Measurements from ENCODE around the gene KLF2.

The KLF2 gene

DNA sequence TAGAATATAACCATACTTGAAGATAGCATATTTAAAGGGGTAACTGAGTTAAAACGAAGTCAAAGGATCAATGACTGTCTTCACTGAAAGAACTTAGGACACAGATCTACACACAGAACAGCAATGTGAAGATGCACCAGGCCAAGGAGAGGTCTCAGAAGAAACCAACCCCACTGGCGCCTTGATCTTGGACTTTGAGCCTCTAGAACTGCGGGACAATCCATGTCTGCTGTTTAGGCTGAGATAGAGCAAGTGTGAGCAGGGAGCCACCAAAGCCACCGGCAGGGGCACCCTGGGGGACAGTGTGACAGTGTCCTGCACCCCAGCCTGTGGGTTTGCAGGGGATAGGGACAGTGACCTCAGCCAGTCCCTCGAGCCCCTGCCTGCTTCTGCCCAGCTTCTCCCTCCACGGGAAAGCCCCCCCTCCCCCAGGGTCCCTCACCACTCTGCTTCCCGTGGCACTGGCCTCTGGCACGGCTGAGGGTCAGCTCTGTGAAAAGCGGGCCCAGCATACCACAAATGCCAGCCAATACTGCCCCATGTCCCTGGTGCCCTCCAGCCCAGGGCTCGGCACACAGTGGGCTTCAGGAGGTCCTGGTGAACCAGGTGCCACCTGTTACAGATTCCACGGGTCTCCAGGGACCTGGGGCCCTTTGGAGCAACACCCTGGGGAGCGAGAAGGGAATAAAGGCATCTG, 40.8 kb downstream of the KLF2 start:
- DNase-seq (ENCODE audit: low spot score), result no peak

DNA sequence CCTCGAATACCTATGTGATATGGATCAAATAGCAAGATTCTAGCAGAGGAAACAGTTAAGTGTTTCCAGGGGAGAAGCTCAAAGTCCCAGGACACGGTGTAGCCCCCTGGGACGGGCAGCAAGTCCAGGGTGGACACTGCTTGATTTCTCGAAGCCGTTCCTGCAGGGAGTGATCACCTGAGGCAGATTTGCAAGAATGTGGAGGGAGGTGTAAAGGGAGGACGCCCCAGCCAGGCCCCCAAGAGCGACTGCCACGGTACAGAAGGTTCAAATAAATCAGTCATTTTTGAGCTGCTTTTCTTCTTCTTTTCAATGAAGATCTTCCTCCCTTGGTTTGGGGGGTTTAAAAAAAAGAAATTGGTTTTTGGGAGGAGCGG, 41.4 kb downstream of the KLF2 start:
- no peak for DNase-seq (ENCODE audit: low spot score)

DNA sequence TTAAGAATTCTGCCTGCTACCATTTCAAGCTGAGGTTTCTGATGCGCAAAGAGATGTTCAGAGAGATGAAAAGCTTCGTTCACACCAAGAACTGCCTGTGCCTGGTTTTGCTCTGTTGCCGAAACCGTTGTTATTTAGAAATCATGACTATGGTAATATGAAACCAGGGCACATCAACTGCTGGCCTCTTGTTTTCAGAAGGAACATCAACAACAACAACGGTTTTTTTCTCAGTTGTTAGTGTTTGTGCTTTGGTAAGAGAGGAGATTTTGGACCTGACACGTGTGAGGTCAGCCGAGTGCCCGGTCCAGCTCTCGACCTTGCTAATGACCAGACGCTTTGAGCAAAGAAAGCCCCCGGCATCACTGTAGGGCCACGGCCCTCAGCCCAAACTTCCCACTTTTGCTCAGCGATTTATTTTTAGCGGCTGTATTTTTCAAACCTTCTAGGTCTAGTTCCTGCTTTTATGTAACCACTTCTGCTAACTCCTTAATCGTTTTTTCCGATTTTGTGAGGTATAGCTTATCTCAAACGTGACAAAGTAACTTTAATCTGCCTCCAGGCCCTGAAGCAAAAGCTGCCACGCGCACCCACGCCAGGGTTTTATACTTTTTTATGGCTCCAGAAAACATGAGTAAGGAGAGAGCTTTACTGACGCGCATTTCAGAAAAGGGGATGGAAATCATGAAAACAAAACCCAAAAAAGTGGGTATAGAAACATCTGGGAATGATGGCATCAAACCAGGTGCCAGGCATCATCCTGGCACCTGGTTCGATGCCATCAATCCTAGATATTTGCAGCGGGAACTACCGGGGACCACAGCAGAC, 42.0 kb downstream of the KLF2 start:
- DNase-seq (ENCODE audit: low spot score), result peak; percentile 61

DNA sequence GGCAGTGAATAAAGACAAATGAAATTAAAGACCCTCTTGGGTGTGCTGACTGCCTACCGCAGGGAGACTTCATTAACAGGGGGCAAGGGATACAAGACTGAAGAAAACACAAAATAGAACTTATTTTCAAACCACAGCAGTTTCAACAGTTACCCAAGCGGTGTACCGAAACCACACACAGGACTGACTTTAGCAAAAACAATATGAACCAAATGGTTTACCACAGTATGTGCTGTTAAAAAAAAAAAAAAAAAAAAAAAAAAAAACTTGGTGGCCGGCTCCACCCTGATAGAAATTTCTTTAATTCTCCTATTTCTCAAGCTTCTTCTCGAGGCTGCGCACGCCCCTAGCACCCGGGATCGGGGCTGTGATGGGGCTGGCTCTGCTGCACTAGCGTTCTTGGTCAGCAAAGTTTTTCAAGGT, 42.6 kb downstream of the KLF2 start:
- DNase-seq (ENCODE audit: low spot score), result peak; percentile 76

DNA sequence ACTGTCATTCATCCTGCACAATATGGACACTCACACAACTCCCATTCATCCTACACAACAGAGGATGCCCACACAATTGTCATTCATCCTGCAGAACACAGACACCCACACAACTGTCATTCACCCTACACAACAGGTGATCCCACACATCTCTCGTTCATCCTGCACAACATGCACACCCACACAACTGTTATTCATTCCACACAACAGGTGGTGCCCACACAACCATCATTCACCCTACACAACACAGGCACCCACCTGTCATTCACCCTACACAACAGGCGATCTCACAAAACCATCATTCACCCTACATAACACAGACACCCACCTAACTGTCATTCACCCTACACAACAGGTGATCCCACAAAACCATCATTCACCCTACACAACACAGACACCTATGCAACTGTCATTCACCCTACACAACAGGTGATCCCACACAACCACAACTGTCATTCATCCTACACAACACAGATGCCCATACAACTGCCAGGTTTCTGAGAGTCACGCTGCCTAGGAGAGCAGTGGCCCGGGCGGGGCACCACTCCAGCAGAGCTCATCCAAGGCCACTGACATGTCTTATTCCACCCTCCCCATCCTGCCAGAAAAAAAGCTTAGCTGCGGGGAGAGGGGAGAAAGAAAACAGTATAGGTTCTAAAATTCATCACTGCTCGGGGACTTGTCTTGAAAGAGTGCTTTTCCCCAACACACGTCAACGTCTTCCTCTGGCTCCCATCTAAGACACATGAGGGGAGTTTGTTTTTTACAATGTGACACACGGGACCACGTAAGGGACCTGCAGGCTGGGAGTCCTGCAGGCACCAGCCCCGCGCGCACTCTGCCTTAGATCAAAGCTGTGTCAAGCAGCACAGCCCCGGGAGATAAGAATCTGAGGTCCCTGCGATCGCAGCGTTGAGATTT, 44.0 kb downstream of the KLF2 start:
- peak; percentile 37 for DNase-seq (ENCODE audit: low spot score)

DNA sequence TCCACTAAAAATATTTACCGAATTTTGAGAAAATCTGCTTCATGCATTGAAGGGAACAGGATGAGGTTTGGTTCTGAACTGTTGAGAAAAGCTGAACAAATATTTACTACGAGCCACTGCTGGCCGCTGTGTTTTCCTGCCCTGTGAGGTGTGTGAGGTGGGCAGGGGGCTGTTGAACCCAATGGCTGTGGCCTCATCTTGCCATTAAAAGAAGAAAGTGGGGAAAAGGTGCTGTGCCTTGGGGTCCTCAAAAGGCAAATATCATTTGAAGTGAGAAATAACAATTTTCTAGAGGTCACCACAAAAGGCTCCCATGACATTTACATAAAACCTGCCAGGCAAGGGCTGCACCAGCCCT, 44.7 kb downstream of the KLF2 start:
- no peak for DNase-seq (ENCODE audit: low spot score)

DNA sequence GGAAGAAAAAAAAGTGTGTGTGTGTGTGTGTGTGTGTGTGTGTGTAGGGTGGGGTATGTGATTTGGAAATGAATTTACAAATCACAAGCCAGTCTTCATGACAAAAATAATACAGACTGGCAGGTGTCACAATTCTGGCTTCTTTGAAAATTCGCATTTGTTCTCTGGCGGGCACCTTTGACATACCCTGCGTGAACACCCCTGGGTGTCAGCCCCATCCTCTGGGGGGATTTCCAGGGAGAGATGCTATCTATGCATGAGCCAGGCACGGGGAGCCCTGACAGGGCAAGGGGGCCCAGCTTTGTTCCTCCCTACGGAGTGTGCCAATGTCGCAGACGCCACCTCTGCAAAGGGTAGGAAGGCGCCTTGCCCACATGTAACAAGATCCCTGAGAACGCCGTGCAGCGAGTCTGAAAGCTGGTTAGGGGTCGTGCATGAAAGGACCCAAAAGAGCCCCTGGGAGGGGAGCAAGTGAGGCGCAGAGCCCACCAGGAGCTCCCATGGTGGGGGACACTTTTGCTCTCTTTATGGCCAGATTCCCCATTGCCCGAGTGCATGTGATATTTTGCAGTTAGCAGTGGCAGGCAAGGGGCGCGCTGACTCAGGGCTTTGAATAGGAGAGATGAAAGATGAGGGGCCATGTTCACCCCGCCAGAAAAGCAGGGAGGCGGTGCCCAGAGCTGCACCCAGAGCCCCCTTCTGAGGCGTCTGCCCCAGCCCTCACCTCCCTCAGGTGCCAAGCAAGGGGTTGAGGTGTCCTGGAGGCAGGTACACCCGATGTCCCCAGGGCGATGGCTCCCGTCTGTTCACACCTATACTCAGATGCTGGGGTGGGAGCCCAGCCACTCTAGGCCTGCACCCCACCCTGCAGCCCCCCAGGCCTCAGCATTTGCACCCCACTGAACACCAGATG, 45.3 kb downstream of the KLF2 start:
- no peak for DNase-seq (ENCODE audit: low spot score)

DNA sequence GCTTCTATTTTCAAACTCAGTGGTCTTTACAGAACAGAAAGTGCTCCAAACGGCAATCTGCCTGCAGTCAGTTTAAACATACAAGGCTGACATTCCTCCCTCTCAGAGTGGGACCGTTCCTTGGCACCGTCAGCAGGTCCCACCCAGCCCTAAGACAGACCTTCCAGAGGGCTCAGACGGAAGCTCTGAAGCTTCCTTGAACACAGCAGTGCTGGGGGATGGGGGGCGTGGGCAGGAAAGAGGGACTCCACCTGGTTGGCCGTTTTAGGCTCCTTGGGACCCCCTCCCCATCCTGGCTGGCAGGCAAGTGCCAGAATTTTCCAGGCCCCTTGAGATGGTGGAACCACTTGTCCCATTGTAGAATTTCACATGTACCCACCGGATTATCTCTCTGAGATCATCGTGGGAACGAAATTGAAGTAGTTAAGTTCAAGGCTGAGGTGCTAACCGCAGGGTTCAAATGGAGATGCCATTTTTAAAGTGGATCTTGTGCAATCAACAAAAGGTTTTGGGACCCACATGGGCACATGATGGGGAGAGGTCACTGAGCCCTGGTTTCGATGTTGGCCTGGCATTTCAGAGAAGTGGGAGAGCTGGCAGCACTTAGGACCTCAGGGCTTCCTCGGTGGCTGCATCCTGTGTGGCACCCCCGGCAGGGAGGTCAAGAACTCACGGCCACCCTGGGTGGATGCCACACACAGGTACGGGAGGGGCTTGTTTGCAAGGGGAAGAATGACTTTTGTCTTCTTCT, 46.2 kb downstream of the KLF2 start:
- DNase-seq (ENCODE audit: low spot score), result peak; percentile 51

DNA sequence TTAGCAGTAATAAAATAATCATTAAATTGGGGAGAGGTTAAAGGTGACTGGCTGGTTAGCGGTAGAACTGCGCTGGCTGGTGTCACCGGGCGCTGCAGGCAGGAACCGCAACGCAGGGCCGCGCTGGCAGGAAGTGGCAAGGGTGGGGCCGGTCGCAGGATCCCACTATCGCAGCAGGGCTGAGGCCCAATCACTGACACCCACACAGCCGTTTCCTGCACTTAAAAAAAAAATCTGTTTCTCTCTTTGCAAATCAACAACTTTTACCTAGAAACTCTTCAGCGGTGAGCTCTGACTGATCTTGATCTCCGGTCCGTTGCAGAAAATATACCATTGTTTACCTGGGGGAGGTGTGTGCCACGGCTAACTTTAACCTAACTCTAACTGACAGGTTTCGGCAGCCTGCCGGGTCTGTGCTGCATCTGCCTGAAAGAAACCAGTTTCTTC, 46.9 kb downstream of the KLF2 start:
- DNase-seq (ENCODE audit: low spot score), result peak; percentile 93

DNA sequence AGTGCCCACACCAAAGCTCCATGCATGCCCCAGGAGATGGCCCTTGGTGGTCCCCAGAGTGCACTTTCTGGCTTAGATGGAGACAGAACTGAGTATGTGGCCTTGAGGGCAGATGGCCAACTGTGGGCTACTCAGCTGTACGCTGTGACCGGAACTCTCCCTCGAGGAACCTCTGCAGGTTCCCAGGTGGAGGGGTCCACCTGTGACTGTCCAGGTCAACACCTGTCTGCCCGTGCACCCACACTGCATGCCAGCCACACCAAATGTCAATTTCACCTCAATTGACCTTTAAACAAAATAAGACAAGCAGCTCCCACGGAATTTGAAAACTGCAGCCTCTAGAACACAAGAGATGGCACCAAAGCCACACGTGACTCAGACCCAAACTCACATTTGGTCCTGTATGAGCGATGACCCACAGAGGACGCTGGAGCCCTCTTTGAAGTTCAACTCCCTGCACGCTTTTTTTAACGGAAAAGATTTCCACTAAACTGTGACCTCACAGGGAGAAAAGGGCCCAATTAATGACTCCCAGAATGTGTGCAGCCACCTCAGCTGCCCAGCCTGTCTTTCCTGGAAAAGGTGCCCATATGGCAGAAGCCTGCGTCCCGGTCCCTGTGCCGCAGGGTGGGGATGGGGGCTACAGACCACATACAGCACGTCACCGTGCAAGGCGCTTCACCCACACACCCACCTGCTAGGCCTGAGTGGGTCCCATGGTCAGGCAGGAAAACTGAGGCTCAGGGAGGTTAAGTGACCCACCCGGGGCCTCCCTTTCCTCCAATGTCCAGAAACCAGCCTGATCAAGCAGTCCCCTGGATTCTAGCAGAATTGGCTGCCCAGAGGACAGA, 47.7 kb downstream of the KLF2 start:
- peak; percentile 57 for DNase-seq (ENCODE audit: low spot score)

DNA sequence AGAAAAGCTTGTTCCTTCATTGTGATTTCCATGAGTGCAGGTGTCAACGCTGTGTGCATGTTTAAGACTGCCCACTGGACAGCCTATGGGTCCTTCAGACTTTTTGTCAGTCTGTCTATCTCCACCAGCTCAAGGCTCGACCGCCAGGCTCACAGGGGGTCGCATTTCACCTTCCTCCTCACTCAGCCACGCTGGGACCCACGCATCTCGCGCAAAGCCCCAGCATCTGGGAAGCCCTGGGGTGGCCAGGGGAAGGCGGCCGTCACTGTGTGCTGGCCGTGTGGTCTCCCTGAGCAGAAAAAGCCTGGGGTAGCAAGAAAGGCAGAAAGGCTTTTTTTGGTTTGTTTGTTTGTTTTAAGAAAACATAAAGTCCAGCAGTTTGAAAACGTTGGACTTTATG, 48.5 kb downstream of the KLF2 start:
- no peak for DNase-seq (ENCODE audit: low spot score)

DNA sequence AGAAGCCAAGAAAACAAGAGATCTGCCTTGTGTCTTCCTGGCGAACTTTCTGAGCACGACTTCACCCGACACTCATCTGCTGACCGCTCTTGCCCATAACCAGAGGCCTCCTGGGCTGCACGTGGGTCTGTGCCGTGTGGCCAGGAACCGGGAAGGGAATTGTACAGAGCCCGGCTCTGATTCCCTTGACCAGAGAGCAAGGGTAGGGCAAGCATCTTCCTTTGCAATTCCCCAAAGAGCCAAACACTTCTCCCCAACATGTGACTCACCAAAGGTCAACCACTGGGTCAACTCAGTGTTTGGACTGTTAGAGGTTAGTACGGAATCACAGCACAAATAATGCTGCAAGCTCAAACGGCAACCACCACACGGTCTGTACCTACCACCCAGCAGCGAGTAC, 48.9 kb downstream of the KLF2 start:
- no peak for DNase-seq (ENCODE audit: low spot score)

DNA sequence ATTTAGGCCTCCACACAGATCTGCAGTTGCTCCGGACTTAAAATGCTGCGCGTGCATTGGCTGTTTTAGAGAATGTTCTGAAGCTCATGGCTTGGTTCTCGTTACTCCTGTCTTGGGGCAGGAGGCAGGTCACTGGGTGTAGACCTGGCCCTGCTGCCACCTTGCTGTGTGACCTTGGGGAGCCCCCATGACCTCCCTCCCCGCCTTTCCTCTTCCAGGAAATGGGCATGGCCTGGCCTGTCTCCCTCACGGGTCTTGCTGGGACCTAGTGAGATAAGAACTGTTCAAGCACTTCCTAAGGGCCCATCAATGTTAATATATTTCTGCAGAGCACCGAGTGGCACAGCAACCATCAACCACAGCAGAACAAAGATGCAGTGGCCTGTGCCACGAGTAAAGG, 49.4 kb downstream of the KLF2 start:
- DNase-seq (ENCODE audit: low spot score), result no peak

DNA sequence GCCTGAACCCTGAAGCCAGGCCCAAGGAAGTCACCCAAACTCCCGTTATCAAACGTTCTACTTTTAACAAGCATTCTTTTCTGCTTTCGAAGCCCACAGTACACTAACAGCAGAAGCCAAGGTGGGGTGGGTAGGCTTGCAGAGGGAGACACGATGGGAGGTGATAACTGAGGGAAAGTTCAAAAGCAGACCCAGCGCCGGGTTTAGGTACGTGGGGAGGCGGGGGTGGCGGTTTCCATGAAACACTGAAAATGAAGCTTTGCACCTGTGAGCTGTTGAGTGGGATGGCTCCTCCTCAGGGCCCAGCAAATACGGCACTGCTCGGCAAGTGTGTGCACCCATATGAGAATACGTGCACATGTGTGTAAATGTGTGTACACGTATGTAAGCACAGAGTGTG, 49.8 kb downstream of the KLF2 start:
- no peak for DNase-seq (ENCODE audit: low spot score)

DNA sequence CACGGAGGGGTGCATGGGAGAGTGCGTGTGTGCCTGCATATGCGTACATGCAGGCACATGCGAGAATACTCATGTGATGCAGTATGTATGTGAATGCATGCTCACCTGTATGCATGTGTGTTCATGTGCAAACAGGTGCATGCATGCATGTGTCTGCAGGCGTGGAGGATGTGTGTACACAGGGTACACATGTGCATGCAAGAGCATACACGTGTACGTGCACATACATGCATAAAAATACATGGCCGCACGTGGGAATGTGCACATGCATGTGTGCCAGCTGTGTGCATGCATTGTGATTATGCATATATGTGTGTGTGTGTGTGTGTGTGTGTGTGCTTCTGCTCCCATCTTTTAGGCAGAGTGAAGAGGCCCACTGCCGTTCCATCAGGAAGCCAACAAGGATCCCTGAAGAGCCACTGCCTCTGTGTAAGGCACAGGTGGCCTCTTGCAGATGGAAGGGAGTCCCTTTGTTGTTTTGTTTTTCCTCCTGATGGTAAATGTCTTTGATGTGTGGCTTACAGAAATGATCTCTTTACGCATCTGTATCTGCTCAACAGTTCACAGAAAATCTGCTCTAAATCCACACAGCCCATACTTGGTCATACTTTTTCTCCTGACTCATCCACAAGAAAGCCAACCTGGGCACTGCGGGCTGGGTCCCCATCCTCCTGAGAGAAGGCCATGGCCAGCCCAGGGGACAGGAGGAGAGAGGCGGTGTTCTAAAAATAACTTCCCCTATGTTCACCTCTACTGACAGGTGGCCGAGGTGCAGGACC, 50.7 kb downstream of the KLF2 start:
- no peak for DNase-seq (ENCODE audit: low spot score)

DNA sequence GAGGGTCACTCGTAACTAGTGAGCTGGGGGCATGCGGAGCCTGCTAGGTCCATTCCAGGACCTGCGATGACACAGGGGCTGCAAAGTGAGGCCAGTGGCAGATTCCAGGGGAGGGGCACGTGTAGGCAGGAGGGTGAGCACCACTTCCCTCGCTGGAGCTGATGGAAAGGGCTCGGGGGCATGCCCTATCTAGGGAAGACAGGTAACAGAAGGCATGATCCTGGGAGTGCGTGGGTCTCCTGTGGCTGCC, 51.2 kb downstream of the KLF2 start:
- no peak for DNase-seq (ENCODE audit: low spot score)

DNA sequence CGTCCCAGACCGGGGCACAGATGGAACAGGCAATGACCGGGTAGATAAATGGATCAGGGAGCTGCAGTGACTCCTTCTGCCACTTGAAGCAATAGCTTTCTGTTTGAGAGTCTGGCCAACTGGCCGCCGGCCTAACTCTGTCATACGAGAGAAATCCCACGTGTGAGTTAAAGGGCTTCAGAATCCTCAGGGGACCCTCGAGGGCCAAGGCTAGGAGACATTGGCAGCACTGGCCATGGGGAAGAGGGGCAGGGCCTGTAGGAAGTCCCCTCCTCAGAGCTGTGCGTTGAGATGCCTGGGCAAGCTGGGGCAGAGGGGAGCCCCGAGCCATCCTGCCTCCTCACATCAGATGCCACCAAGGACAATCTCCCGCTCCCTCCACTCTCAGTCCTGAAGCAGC, 51.6 kb downstream of the KLF2 start:
- DNase-seq (ENCODE audit: low spot score), result no peak

DNA sequence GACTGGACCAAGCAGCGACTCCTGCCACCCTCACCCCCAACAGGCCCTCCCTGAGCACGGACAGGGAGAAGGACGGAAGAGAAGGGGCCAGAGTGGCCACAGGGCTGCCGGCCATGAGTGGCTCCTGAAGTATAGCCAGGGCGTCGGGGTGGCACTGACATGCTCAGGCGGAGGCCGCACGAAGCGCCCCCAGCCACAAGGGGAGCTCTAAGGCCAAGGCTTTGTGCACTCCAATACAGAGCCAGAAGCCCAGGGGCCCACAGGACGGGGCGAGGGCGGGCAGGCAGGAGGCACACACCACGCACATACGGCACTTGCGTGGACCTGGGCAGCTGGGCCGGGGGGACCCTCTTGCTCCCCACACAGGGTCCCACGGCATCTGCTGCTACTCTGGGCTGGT, 52.0 kb downstream of the KLF2 start:
- peak; percentile 38 for DNase-seq (ENCODE audit: low spot score)

DNA sequence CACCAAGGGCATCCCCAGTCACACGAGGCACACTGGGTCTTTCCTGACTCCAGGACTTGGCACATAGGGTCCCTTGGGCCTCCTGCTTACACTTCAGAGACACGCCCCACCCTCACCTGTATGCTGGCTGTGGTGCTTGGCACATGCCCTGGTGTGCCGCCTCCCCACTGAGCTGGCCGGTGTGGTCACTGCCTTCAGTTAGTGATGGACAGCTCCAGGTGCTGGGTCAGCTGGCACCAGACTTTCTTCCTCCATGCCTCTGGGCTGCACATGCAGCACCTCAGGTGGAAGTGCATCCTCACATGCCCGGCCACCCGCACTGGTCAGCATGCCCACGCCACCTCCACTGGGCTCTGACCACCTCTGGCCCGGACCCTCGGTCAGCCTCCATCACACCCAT, 52.9 kb downstream of the KLF2 start:
- DNase-seq (ENCODE audit: low spot score), result no peak
